NCI-H146 treated with DMSO at 0.1 percent for 48 hours (cell line): ENCODE data around the gene BLNK.
A peak's percentile ranks its signal among the peaks of the same experiment; 100 is the strongest.
"Not testable (repeated sequence)": the region's sequence is repeated elsewhere in the genome, so short reads cannot be mapped to it uniquely, and the experiment has no call there.

Experiments used
- DNase-seq: peaks from one replicate; lab custom pipeline; 2025; ENCODE audit not compliant: unreplicated experiment; lab: John Stamatoyannopoulos, UW

The BLNK gene

GRCh38 chr10:96271016-96271815 is at the start of gene BLNK:
TSS of gene BLNK (minus strand) at chr10:96271569. CDS start at chr10:96271398, 171 bp downstream.
- no peak for DNase-seq

DNA sequence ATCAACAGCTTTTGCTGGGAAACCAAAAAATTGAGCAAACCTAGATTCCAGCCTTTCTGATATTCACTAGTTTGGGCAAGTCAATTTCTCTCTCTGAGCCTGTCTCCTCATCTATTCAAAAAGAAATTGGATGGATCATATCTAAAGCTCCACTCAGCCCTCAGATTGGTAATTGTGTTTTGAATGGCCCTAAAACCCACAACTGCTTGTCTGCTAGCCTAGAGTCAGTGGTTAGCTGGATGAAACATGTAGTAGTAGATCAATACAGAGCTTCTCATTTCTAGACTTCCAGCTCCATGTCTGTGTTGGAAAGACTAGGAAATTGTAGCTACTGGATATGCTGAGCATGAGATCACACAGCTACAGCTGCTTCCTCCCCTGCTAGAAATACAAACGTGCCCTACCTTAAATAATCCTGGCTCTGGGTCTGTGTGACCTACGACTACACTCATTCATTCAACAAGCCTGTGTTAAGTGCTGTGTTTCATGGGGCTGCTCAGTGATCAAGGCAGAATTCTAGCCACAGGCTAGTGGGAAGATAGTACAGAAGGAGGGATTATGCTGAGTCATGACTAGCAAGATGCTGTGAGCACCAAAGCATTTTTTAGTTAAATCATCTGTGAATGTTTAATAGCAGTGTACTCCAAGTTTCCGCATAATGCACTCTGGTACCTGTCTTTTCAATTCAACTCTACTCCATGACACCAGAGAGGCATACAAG is 48.5 kb upstream of the BLNK start:
- no peak for DNase-seq

DNA sequence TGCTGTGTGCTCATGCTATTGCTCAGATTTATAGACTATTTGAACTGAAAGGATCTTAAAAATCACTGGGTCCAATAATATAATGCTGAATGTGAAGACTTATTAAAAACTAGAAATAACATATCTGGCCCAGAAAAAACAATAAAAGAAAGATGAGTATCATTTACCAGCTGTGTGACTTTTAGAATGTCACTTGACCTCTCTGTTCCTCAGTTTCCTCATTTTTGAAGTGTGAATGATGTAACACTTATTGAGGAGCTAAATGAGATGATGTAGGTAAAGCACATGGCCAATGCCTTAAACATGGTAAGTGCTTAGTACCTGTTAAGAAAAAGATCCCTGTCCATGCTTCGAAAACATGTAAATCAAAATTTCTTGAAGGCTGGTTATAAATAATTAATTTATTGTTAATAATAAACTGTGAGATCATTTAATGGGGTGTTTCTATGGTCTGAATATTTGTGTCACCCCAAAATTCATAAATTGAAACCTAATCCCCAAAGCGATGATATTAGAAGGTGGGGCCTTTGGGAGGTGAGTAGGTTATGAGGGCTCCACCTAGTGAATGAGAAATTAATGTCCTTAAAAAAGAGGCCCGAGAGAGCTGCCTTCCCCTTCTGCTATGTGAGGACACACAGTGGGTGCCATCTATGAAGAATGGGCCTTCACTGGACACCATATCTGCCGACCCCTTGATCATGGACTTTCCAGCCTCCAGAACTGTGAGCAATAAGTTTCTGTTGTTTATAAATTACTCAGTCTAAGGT is 45.9 kb upstream of the BLNK start:
- DNase-seq: no peak

GRCh38 chr10:96313344-96313743 is 42.0 kb upstream of the BLNK start:
- no peak for DNase-seq

- no peak for DNase-seq
Measured at GRCh38 chr10:96311180-96311715, 39.9 kb upstream of the BLNK start.

DNA sequence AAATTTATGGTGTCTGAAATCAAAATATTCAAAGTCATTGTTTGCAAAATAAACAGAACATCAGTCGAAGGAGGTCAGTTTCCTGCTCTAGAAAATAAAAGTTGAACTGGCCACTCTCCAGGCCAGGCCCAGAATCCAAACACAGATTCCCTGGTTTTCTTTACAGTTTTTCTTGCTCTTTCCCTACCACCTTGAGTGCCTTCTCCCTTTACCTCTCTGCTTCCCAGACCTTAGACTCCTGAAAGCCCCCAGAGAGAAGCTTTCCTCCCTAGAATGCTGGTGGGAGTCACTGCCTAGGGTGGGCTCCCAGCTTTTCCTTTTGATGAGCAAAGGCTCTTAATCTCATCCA is 38.9 kb upstream of the BLNK start:
- DNase-seq: no peak

- no peak for DNase-seq
Measured at GRCh38 chr10:96309628-96310320, 38.4 kb upstream of the BLNK start.

DNA sequence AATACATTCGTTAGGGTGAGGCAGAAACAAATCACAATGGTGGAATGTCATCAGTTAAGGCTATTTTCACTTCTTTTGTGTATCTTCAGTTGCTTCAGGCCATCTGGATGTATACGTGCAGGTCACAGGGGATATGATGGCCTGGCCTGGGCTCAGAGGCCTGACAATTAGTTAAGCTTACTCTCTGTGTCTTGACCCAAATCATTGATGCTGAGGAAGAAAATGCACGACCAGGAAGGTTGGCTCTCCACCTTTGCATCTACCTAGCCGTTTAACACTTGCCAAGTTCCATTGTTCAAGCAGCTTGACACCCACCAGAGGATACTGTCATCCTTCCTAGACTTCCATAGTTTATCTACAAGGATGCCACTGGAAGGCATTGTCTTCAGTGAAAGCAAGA is 37.5 kb upstream of the BLNK start:
- not testable (repeated sequence) for DNase-seq

- no peak for DNase-seq
Measured at GRCh38 chr10:96306516-96306915, 35.1 kb upstream of the BLNK start.

- no peak for DNase-seq
Measured at GRCh38 chr10:96305019-96305418, 33.6 kb upstream of the BLNK start.

DNA sequence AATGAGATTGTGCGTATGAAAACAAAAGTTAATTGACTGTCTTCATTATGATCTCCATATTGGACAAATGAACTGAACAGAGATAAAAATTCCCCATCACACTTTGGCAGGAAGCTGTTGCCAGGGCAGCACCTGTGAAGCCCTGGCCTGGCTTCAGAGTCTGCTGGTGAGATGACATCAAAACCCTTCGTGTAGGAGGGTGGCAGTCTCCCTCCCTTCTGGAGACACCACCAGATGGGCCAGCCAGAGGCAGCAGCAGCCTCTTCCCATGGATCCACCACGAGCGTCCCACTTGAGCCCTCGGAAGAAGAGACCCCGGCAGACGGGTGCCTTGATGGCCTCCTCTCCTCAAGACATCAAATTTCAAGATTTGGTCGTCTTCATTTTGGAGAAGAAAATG is 32.9 kb upstream of the BLNK start, which contains the start of gene DNTT:
TSS of gene DNTT (plus strand) at position 205 of the 400 bp plus-strand sequence. CDS start at position 269, 64 bp downstream.
- DNase-seq: no peak

DNA sequence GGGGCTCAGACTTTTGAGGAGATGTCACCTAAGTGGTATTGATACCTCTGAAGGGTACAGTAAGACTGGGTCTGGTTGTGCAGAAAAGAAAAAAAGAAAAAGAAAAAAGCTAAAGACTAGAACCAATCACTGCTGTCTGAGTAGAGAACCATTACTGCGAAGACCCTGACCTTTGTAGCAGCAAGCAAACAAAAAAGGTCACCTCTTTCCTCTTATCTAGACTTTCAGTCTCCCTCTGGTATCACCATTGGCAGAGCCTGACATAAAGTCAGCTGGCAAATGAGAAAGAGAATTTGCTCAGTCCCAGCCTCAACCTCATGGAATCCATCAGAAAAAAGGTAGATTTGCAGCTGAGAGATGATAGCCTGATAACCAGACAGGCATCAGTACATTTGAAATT is 30.2 kb upstream of the BLNK start:
- DNase-seq: no peak

DNA sequence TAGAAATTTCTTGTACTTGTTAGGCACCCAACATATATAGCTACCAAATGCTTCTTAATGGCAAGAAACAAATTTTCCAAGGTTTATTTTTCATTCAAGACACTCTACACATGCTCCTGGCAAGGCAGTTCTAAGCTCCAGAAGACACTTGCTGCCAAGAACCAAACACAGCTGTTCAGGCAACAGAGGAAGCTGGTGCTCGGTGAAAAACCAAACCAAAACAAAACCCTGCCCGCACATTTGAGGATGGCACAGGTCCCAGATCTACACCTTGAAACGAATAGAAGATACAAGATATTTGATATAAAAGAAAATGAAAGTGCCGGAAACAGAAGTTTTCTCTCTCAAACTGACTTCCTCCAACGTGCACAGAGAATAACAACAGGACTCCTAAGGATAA is 28.0 kb upstream of the BLNK start:
- no peak for DNase-seq

- DNase-seq: no peak
Measured at GRCh38 chr10:96298362-96298761, 27.0 kb upstream of the BLNK start.

DNA sequence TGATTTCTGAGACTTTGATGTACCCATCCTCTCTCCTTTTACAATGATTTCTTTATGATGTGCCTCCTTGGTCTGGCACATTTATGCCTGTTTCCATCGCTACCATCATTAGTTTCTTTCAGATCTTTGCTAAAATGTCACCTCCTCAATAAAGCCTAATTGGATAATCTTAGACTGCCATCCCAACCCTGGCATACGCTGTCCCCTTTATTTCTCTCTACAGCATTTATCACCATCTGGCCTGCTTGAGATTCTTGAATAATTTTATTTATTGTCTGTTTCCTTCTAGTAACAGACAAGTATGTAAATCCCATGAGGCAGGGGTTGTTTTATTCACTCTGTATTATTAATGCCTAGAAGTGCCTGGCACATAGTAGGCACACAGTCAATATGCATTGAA is 26.1 kb upstream of the BLNK start:
- no peak for DNase-seq

- DNase-seq: no peak
Measured at GRCh38 chr10:96295475-96295874, 24.1 kb upstream of the BLNK start.

- peak; percentile 38 for DNase-seq
Measured at GRCh38 chr10:96292971-96293920, 21.9 kb upstream of the BLNK start.

- DNase-seq: no peak
Measured at GRCh38 chr10:96290368-96291133, 19.2 kb upstream of the BLNK start.
